ENCODE measurements around the gene ZBTB7C.
A peak's percentile ranks its signal among the peaks of the same experiment; 100 is the strongest.

The ZBTB7C gene

DNA sequence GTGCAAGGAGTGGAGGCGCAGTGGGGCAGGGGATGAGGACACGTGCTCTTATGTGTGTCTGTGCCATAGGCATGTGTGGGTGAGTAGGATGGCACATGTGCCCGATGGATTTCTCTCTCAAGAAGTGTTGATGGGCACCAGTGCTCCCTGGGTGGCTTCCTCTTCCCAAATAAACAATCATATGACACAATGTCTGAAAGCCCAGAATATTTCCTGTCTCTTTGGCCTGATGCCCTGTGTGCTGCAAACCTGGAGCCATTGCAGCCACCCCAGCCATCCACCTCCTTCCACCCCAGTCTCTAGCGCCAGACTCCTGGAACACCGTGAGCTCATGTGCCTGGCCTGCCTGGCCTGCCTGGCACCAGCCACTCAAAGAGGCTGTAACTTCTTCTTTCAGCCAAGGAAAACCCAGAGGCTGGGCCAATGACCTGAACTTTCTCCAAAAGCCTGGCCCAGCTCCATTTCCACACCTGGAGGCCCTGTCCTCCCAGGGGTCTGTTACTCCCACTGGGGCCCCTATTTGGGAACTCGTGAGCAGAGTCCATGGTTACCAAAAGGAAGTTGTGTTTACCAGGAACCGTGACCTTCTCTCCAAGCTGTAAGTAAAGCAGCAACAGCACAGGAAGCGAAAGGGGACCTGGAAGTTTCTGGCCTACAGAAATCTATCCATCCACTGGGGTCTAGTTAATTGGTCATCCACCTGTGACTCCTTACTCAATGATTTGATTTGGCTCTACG lies 9.5 kb upstream of the ZBTB7C start:
- DNase-seq = peak in 3 of 4 experiments; percentile 30 to 34 (median 31)

DNA sequence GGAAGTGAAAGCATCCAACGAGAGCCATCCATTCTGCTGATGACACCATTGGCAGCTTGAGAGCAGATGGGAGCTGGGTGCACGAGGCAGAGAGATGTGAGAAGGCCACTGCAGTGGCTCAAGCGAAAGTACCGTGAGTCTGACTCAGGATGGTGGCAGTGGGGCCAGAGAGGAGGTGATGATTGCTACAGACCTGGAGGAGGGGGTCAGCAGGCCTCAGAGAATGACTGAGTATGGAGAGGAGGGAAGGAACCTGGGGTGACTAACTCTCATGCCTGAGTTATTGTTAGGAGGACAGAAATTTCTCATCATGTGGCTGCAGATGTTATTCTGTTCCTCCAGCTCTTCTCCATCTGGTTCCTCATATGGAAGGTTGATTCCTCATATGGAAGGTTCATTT lies 8.8 kb upstream of the ZBTB7C start:
- peak; percentile 69 to 89 (median 70) for DNase-seq

DNA sequence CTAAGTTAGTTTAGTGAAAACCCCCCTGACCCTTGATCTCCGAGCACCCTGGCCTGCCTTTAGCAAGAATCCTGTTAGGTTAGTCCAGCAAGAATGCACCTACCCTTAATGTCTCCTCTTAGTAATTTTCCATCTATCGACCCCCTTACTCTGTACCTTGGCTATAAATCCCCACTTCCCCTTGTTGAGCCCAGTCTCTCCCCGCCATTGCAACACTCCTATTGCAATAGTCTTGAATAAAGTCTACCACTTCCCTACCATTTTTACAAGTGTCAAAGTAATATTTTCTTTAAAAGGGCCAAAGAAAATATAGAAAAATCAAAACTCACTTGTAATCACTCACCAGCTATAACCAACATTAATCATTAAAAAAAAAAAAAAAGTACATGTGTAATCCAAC lies 4.2 kb upstream of the ZBTB7C start:
- peak in 3 of 4 experiments; percentile 28 to 48 (median 46) for DNase-seq

DNA sequence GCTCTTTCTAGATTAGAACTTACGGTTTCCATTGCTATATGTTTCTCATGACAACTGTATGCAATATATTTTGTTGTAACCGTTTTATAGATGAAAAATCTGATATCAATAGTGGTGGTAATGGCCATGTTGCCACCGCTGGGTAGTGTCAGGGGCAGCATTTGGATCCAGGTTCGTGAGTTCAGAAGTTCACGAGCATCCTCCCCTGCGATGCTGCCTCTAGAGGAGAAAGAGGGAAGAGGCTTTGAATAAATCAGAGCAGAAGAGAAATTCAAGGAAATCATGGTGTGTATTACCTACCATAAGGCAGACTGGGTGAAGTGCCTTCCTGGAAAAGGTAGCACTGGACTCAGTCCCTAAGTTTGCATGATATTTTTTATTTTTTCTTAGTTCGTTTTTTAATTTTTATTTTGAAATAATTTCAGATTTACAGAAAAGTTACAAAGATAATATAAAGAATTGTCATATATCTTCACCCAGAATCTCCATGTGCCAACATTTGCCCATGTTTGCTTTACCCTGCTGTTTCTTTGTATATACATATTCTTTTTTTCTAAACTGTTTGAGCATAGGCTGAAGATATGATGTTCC lies 3.3 kb upstream of the ZBTB7C start:
- peak in 3 of 4 experiments; percentile 53 to 62 (median 60) for DNase-seq

DNA sequence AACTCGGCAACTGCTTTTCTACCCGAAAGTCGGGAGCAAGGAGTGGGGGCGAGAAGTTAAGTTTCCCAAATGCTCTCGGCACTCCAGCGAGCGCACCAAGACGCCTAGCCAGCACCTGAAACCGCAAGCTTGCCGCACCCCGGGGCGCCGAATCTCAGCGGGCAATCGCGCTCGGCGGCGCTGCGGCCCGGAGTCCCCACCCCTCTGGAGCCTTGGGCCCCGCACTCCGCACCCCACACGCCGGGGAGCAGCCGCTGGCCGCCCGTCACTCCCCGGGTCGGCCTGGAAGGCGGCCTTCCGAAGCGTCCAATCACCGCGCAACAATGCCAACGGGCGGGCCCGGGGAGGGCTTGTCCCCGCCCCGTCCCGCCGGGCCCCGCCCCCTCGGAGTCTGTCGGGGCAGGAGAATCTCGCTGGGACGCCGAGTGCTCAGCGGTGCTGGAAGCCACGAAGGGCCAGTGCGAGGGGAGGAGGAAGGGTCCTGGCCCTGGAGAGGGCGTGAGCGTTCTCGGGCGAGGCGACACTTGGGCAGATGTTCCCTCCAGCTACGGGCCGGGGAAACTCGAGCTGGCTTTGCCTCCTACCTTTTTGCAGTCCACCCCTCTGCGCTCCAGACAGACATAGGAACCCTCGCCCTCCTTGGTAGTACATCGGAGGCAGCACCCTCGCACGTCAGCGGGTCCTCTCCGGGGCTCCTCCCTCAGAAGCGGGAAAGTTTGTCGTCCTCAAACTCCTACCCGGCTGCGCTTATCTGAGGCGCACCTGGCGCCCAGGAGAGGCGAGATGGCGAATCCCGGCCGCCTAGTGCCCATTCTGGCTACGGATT lies 1.1 kb upstream of the ZBTB7C start:
- DNase-seq = peak; percentile 91 to 96 (median 94)

DNA sequence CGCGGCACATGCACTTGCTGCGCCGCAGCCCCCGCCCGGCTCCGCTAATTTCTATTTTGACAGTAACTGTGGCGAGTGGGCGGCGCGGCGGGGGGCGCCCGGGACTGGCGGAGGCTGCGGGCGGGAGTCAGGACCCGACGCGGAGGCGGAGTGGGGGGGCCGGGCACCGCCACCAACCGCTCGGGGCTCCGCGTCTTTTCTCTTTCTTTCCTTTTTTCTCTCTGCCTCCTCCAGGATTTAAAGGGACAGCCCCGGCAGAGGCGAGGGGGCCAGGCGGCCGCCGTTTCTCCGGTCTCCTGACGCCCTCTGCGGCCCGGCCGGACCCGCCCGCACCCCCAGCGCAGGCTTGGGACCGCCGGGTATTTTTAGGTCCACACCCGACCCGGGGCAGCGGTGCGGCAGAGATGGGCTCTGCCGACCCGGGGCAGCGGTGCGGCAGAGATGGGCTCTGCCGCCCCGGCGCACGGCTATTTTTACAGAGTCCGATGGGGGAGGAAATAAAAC lies 460 bp upstream of the ZBTB7C start:
- peak in 2 of 4 experiments; percentile 27 to 40 for DNase-seq

DNA sequence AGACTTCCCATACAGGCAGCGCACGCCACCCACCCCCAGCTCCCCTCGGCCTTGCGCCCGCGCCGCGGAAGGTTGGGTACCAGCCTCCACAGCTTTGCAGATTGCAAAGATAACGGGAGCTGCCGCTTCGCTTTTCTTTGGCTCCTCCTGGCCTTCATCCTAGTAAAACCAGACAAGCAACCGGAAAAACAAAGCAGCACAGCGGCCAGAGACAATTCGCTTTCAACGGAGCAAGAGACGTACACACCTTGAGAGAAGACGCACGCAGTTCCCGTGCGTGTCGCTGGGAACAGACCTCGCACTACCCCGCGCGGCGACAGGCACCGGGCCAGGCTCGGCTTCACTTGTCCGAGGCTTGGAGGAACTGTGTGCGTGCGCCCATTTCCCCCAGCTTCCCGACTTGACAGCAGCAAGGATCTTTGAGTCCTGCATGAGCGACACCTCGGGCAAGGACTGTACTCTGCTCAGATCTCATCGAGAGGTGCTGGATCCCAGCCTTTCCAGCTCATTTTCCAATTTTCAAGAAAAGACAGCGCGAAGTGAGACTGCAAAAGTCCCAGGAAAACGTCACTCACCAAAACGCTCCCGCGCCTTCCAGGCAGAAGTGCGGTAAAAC lies 964 bp downstream of the ZBTB7C start:
- peak in 2 of 4 experiments; percentile 29 to 54 for DNase-seq

DNA sequence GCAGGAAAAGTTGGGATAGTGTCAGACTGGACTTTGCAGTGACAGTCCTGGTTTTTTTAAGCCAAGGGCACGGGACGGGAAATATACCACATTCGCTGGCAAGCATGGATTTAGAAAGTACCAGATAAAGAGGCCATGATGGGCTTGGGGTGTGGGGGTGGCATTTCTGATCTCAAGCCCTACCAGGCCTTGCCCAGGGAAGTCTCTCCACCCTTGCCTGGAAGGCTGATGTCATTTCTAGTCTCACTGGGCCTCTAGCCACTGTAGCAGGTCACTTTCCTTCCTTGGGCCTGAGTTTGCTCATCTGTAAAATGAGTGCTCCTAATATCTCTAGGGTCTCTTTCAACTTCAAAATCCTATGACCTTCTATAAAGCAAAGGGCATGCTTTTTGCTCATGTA lies 1.8 kb downstream of the ZBTB7C start:
- no peak for DNase-seq

DNA sequence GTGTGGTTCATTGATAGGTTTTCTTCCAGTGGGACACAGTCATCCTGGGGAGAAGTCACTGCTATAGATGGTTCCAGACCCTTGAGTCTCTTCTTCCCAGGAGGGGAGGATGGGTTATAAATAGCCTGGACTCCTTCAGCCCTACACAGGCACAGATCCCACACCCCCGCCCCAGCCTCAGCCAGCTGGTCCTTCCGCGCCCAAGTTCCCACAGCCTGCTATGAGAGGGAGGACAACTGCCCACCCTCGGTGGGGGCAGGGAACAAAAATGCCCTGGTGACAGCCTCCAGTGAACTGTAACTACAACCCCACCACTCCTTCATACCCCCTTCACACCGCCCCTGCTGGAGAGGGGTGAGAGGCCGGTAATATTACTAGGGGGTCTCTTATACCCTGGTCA lies 3.2 kb downstream of the ZBTB7C start:
- DNase-seq = no peak

DNA sequence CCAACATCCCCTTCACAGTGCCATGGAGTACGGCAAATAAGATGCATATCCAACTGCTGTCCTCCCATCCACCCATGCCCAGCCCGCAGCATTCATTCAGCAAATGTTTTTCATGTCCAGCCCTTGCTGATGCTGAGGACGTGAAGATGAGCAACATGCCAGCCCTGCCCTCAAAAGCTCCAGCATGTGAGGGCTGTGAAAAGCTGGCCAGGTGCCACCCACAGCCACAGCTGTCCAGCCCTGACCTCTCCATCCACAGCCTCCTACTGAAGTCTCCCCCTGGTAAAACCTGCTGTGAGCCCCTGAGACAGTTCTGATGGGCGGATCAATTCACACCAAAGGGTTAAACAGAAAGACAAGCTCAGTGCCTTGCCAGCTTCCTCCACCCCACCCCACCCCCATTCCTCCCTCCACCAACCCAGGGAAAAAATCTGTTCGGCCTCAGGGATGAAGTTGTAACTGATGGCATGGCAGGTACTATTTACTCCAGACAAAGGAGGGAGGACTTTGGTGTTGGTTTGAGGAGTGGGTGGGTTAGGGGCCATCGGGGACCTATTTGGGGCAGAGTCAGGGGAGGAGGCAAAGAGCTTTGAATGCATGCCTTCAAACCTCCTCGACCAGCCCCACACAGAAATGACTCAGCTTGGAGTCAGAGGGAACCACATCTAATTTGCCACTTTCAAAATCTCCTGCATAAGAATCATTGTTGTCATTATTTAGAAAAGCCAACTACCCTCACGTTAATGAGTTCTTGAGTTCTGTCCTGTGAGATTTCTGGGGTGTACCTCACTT lies 4.3 kb downstream of the ZBTB7C start:
- peak in 3 of 4 experiments; percentile 6 to 26 (median 18) for DNase-seq

DNA sequence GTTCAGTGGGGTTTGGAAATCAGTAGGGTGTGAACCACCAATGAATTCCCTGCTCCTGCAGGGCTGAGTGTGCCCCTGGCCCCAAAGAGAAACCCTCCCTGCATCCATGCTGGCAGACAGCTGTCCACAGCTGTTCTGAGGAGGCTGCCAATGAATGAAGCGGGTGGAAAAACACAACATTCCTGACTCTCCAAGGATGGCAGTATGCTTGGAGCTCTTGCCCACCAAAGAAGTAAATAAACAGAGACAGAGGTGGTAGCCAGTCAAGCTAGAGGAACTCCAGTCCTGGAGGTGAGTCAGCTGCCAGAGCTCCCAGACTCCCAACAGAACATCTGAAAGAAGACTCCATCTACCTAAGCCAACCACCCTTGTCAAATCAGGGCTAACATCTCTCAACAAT lies 6.2 kb downstream of the ZBTB7C start:
- DNase-seq = no peak

DNA sequence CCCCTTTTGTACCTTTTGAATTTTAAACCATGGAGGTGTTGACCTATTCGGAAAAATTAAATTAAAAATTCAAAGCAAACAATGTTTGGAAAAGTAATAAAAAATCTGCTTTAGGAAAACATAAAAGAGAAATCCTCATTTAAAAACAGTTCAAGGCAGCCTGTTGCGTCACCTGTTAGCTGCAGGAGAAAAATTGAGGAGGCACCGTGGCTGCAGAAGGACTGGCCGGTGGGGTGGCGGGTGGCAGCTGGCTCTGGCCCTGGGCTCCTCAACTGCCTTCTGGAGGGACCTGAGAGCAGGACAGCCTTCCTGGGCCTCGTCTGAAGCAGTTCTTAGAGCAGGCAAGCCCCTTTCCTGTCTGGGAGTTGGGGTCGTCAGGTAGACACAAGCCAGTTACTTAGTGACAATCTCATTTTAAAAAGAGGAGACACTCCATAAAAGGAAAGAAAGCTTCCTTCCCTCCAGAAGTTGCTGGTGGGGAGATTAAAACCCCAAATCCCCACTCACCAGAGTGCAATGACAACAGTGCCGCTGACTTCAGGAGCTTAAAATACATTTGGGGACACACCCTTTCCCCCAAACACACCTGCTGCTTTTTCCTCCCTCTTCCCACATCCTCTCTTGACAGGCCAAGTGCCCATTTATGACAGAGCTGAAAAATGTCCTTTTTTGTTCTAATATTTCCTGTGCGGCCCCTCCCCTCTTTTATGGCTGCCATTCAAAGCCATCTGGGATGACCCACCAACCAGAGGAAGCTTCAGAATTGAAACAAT lies 9.7 kb downstream of the ZBTB7C start:
- DNase-seq = no peak

DNA sequence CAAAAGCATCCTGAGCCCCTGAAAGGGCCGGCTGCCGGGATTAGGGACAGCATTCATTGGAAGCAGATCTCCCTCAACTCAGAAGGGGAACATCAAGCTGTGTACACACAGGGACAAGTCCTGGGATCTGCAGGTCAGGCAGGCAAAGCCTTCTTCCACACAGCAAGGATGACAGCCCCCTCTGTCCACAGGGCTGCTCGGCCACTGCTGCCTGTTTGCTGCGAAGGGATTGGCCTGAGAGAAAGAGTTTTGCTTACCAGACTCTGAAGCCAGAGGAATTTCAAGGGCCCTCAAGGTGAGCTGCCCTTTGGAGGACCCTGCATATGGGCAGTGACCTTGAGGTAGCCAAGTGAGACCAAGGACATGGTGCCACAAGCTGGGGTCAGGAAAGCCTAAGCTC lies 11.1 kb downstream of the ZBTB7C start:
- DNase-seq = no peak

DNA sequence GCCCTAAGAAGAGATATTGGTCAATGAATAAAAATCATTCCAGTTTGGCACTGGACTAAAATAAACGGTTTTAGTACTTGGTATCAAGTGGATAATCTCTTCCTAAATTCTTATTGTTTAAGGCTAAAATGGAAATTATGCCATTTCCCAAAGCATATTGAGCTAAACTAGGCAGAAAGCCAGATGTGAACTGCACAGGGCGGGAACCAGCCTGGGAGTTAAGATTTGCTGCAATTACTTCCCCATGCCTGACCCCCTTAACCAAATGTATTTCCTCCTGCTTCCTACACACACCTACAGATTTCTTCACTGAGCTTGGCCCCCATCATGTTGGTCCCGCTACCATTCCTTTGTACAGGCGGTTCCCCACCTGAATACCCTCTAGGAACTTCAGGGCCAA lies 12.2 kb downstream of the ZBTB7C start:
- DNase-seq = no peak

DNA sequence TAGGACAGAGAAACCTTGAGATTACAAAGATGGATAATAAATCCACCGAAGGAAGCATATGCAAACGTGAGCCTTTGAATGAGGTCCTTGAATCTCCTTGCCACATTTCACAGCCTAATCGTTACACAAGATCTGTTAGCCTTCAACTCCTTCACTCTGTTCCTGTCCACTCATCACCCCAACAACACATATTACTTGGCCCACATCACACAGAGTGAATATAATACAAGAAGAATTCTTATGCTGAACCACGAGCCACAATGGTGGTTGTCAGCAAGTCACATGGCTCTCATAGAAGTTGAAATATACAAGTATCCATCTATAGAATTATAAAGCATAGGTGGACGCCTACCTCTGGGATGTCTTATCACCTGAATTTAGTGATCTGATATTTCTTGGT lies 12.6 kb downstream of the ZBTB7C start:
- DNase-seq = no peak

DNA sequence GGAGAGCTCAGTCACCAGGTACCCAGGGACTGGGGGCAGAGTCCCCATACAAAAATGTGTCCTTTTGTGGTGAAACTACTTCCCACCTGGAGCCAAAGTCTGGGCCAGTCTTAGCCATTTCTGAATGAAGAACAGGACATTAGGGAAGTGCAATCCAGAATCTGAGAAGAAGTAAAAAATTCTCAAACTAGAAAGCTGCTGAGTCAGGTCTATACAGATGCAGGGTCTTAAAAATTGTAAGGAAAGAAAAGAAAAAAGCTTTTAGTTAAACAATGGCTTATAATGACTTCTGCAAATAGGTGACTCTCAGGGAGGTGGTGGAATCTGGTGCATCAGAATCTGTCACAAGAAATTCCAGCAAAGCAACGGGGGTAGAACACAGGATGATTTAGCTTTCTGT lies 13.5 kb downstream of the ZBTB7C start:
- no peak for DNase-seq

DNA sequence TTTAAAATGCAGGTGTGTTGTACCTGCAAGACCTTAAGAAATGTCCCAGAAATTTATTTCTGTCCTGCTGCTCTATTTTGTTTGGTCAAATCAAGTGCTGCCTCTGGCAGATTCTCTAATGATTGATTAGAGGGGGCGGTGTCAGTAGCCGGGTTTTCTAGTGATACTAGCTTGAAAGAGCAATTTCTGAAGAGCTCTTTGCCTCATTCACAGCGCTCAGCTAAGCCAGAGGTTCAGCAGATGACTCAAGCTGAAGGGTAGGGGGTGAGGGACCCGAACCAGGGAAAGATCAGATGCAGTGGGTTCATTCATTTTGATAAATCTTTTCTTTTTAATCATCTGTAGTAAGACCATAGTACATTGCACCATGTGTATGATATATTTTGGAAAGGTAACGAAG lies 15.0 kb downstream of the ZBTB7C start:
- no peak for DNase-seq

DNA sequence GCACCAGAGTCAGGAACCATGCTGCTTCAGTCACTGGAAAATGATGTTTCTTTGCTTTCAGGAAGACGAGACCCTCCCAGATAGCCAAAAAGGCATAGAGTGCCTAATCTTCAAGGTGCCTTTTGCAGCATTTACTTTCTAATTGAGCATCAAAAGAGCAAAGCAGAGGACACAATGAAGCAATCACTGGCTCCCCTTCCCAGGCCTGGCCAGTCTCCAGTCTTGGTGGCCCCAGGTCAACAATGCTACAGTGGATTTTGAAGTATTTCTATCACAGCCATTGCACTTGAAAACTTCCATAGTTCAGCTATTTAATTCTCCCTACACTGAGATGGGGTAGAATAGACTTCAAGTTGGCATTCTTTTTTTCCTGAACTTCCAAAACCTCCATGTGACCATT lies 15.4 kb downstream of the ZBTB7C start:
- no peak for DNase-seq

DNA sequence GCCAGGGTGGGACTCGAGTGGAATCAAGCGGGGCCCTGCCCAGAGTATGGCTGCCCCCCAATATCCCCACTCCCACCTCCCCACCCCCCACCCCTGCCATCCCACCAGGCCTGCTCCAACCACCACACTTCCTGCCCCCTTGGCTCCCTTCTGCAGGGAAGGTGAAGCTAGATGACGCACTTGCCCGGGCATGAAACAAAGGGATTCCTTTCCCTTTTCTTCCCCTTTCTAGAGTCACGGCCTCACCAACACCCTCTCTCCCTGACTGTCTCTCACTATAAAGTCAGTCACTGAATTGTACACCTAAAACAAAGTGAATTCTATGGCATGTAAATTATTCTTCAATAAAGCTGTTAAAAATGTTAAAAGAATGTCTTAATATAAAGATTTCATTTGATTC lies 16.0 kb downstream of the ZBTB7C start:
- peak in 1 of 4 experiments; percentile 11 for DNase-seq

DNA sequence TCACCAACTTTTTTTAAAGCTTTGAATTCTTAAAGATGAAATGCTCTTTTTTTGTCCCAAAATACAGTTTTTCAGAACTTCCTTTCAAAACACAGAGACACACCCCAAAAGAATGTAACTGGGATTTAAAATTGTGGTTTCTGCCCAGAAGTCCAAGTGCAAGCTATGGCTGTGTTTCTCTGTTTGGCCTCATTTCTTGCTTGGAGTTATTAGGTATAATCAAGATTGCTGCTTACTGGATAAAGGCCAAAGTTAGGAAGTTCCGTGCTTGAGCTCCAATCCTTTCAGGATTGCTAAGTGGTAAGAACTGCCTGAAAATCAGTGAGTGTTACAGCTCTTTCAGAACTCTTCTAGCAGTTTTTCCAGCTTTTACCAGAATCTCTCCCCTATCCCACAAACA lies 16.9 kb downstream of the ZBTB7C start:
- DNase-seq = no peak

DNA sequence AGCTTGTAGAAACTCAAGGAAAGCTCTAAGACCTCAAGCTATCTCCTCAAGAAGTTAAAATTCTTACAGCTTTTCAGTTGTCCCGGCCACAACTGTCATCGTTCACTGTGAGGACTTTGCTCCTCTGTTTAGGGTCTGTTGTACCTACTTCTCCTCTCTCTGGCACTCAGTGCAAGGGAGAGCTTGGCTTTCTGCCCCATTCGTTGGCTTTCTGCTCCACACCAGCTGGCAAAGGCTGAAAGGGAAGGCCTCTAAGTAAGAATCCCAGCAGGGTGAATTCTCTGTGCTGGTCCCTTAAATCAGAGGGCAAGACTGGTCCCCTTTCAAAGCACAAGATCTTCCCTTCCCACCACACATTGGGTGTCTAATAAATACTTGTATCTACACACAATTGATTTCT lies 17.3 kb downstream of the ZBTB7C start:
- DNase-seq = no peak
